ENCODE data around the gene COA8. TPM values are rescaled to one million over a fixed set of nuclear protein-coding genes. Genes with fewer than 3 reads are reported as not detected.

Gene COA8
- total RNA-seq, 1 experiment from 2014 or later: 37.2 TPM

GRCh38 chr14:103594265-103594664 lies 31.5 kb downstream of the COA8 start:
- peaks cover 15% of the 10 kb centered on the region for H3K36me3 Mint-ChIP-seq (ENCODE audit: insufficient read depth, unreplicated experiment)
- no peak for TF ChIP-seq CTCF (IDR thresholded peaks at IDR 0.05; ENCODE audit: unreplicated experiment)
- BruUV-seq (replicated peaks): no TSS peak
- peak; percentile 86 for DNase-seq
- no peaks in the 10 kb centered on the region for H3K27me3 Mint-ChIP-seq (ENCODE audit: unreplicated experiment)
- CTCF ChIA-PET: interaction anchor here (0.5 to 1.0 kb wide), 6 partner anchors 11 to 1523 kb away, joined by 3 to 8 read pairs (median 4); no protein-coding TSS in a partner anchor
- H3K4me3 Mint-ChIP-seq (ENCODE audit: low read depth, unreplicated experiment): peak overlapping the region; percentile 57
- H3K27ac Mint-ChIP-seq (ENCODE audit: unreplicated experiment): peak overlapping the region; percentile 75
- intact Hi-C loops (cut with micrococcal nuclease; ENCODE audit: unreplicated experiment): no loop called here
- H3K9me3 Mint-ChIP-seq (ENCODE audit: low read depth, unreplicated experiment): no peaks in the 10 kb centered on the region
- peaks cover 17% of the 10 kb centered on the region for H3K4me1 Mint-ChIP-seq (ENCODE audit: low read depth, unreplicated experiment)

GRCh38 chr14:103597623-103598377 lies 35.0 kb downstream of the COA8 start:
- Mint-ChIP-seq H3K36me3 (ENCODE audit: insufficient read depth, unreplicated experiment) (peaks cover 12% of the 10 kb centered on the region), H3K27me3 (ENCODE audit: unreplicated experiment) (no peaks in the 10 kb centered on the region), H3K4me3 (ENCODE audit: low read depth, unreplicated experiment) (no peak overlapping the region), H3K9me3 (ENCODE audit: low read depth, unreplicated experiment) (no peaks in the 10 kb centered on the region), H3K27ac (ENCODE audit: unreplicated experiment) (no peak overlapping the region), H3K4me1 (ENCODE audit: low read depth, unreplicated experiment) (peaks cover 17% of the 10 kb centered on the region)
- CTCF ChIA-PET: interaction anchor here (0.7 kb wide), 3 partner anchors 152 to 856 kb away, joined by 3 to 4 read pairs (median 3); no protein-coding TSS in a partner anchor
- DNase-seq: peak; percentile 36
- intact Hi-C loops (cut with micrococcal nuclease; ENCODE audit: unreplicated experiment): no loop called here
- TF ChIP-seq CTCF (IDR thresholded peaks at IDR 0.05; ENCODE audit: unreplicated experiment): no peak
- BruUV-seq (replicated peaks): no TSS peak

- no peak for TF ChIP-seq CTCF (IDR thresholded peaks at IDR 0.05; ENCODE audit: unreplicated experiment)
- H3K27ac Mint-ChIP-seq (ENCODE audit: unreplicated experiment): no peak overlapping the region
- CTCF ChIA-PET: no interaction called here
- no peak overlapping the region for H3K4me3 Mint-ChIP-seq (ENCODE audit: low read depth, unreplicated experiment)
- no peaks in the 10 kb centered on the region for H3K27me3 Mint-ChIP-seq (ENCODE audit: unreplicated experiment)
- peaks cover 4% of the 10 kb centered on the region for H3K36me3 Mint-ChIP-seq (ENCODE audit: insufficient read depth, unreplicated experiment)
- no TSS peak for BruUV-seq (replicated peaks)
- DNase-seq: no peak
- no peaks in the 10 kb centered on the region for H3K9me3 Mint-ChIP-seq (ENCODE audit: low read depth, unreplicated experiment)
- intact Hi-C loops (cut with micrococcal nuclease; ENCODE audit: unreplicated experiment): no loop called here
- peaks cover 4% of the 10 kb centered on the region for H3K4me1 Mint-ChIP-seq (ENCODE audit: low read depth, unreplicated experiment)
These were observed 37.7 kb downstream of the COA8 start for GRCh38 chr14:103600503-103600902.

- H3K27me3 Mint-ChIP-seq (ENCODE audit: unreplicated experiment): peaks cover 12% of the 10 kb centered on the region
- CTCF ChIA-PET: interaction anchor here (0.9 kb wide), 1 partner anchor 10 kb away, joined by 3 read pairs; no protein-coding TSS in a partner anchor
These were observed 41.9 kb downstream of the COA8 start for GRCh38 chr14:103604620-103605019.

More at GRCh38 chr14:103604620-103605019, 41.9 kb downstream of the COA8 start:
- DNase-seq: no peak
- intact Hi-C loops (cut with micrococcal nuclease; ENCODE audit: unreplicated experiment): no loop called here
- peaks cover 9% of the 10 kb centered on the region for H3K4me1 Mint-ChIP-seq (ENCODE audit: low read depth, unreplicated experiment)
- no peaks in the 10 kb centered on the region for H3K9me3 Mint-ChIP-seq (ENCODE audit: low read depth, unreplicated experiment)
- no TSS peak for BruUV-seq (replicated peaks)
- no peak overlapping the region for H3K27ac Mint-ChIP-seq (ENCODE audit: unreplicated experiment)
- no peak for TF ChIP-seq CTCF (IDR thresholded peaks at IDR 0.05; ENCODE audit: unreplicated experiment)
- peaks cover 9% of the 10 kb centered on the region for H3K36me3 Mint-ChIP-seq (ENCODE audit: insufficient read depth, unreplicated experiment)
- H3K4me3 Mint-ChIP-seq (ENCODE audit: low read depth, unreplicated experiment): no peak overlapping the region
